ENCODE measurements around the gene PIGL. TPM values are rescaled to one million over a fixed set of nuclear protein-coding genes. Genes with fewer than 3 reads are reported as not detected.
"Not testable (repeated sequence)": the region's sequence is repeated elsewhere in the genome, so short reads cannot be mapped to it uniquely, and the experiment has no call there.

Gene PIGL
- total RNA-seq, 2 donors from 2014 or later: 41.1 to 57.0 TPM

DNA sequence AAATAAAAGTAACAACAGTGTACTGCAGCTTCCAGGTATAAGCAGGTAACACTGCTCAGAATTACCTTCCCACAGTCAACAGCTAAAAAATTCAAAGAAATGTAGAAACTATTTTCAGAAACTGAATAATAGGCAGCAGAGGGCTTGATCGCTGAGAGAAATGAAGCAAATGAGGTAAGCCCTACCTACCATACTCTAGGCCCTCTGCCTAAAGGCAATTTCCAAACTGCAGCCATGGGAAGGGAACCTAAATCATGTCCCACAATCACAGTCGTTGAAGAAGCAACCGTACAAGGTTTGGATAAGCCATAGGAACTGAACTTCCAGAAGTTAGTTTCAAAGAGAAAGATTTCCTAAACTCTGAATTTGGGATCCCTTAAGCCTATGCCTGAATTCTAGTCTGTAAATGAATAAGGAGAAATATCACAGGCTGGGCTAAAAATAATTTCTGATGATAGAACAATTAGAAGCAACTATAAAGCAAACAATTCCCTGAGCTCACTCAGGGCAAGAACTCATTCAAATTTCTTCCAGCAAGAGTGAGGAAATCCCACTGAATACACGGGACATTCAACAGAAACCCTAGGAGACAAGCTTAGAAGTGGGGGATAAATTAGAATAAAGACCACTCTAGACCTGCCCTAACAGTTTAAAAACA is 26.2 kb upstream of the PIGL start:
- Histone ChIP-seq H3K27me3 (ENCODE audit: control insufficient read depth, insufficient read depth, low read length, poor library complexity, severe bottlenecking) (no peaks in the 10 kb centered on the region), H3K4me1 (ENCODE audit: control insufficient read depth, insufficient read depth, low read length) (no peaks in the 10 kb centered on the region), H3K9ac (ENCODE audit: extremely low read depth, low read length, poor library complexity, severe bottlenecking) (no peak overlapping the region), H3K9me3 (ENCODE audit: control insufficient read depth, low read length) (no peaks in the 10 kb centered on the region), H3K4me3 (ENCODE audit: low read length) (no peak overlapping the region), H3K36me3 (ENCODE audit: control insufficient read depth, insufficient read depth, low read length) (peaks cover 78% of the 10 kb centered on the region), H3K27ac (ENCODE audit: low read depth, low read length) (no peak overlapping the region)
- Mint-ChIP-seq H3K36me3 (ENCODE audit: low read depth) (peaks cover 54% of the 10 kb centered on the region), H3K27ac (no peak overlapping the region), H3K27me3 (ENCODE audit: insufficient read depth) (no peaks in the 10 kb centered on the region), H3K4me3 (no peak overlapping the region), H3K4me1 (no peaks in the 10 kb centered on the region), H3K9me3 (no peaks in the 10 kb centered on the region)
- TF ChIP-seq, protein P1, sequence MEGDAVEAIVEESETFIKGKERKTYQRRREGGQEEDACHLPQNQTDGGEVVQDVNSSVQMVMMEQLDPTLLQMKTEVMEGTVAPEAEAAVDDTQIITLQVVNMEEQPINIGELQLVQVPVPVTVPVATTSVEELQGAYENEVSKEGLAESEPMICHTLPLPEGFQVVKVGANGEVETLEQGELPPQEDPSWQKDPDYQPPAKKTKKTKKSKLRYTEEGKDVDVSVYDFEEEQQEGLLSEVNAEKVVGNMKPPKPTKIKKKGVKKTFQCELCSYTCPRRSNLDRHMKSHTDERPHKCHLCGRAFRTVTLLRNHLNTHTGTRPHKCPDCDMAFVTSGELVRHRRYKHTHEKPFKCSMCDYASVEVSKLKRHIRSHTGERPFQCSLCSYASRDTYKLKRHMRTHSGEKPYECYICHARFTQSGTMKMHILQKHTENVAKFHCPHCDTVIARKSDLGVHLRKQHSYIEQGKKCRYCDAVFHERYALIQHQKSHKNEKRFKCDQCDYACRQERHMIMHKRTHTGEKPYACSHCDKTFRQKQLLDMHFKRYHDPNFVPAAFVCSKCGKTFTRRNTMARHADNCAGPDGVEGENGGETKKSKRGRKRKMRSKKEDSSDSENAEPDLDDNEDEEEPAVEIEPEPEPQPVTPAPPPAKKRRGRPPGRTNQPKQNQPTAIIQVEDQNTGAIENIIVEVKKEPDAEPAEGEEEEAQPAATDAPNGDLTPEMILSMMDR (conservative IDR thresholded peaks at IDR 0.05): no peak
- WGBS, 2 experiments (ENCODE audit: insufficient coverage in 1 of 2, insufficient read length in 1 of 2): 96 to 97% methylated on average over 4 of the region's 4 CpGs
- DNase-seq: no peak

DNA sequence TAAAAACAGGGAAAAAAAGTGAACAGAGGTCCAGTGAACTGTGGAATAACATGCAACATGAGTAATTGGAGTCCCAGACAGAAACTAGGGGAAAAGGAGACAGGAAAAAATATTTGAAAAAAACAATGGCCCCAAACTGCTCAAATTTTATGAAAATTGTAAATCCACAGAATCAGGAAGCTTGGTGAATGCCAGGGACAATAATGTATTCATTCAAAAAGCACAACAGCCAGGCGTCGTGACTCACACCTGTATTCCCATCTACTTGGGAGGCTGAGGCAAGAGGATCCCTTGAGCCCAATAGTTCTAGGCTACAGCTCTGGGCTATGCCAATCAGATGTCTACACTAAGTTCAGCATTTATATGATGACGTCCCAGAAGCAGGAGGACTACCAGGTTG is 25.4 kb upstream of the PIGL start:
- DNase-seq: no peak
- no peaks in the 10 kb centered on the region for H3K9me3 Mint-ChIP-seq
- H3K4me1 Mint-ChIP-seq: no peaks in the 10 kb centered on the region
- no peak overlapping the region for H3K4me3 Mint-ChIP-seq
- no peaks in the 10 kb centered on the region for H3K27me3 ChIP-seq (ENCODE audit: control insufficient read depth, insufficient read depth, low read length, poor library complexity, severe bottlenecking)
- H3K27me3 Mint-ChIP-seq (ENCODE audit: insufficient read depth): no peaks in the 10 kb centered on the region
- no peak overlapping the region for H3K9ac ChIP-seq (ENCODE audit: extremely low read depth, low read length, poor library complexity, severe bottlenecking)
- no peak overlapping the region for H3K27ac Mint-ChIP-seq
- peaks cover 70% of the 10 kb centered on the region for H3K36me3 ChIP-seq (ENCODE audit: control insufficient read depth, insufficient read depth, low read length)
- H3K36me3 Mint-ChIP-seq (ENCODE audit: low read depth): peaks cover 48% of the 10 kb centered on the region
- H3K4me3 ChIP-seq (ENCODE audit: low read length): no peak overlapping the region
- H3K9me3 ChIP-seq (ENCODE audit: control insufficient read depth, low read length): no peaks in the 10 kb centered on the region
- no peak overlapping the region for H3K27ac ChIP-seq (ENCODE audit: low read depth, low read length)
- no peaks in the 10 kb centered on the region for H3K4me1 ChIP-seq (ENCODE audit: control insufficient read depth, insufficient read depth, low read length)
- WGBS, 2 experiments (ENCODE audit: insufficient coverage in 1 of 2, insufficient read length in 1 of 2): 80 to 93% methylated on average over 2 to 3 of the region's 3 CpGs
- TF ChIP-seq, protein P1 (conservative IDR thresholded peaks at IDR 0.05): no peak

DNA sequence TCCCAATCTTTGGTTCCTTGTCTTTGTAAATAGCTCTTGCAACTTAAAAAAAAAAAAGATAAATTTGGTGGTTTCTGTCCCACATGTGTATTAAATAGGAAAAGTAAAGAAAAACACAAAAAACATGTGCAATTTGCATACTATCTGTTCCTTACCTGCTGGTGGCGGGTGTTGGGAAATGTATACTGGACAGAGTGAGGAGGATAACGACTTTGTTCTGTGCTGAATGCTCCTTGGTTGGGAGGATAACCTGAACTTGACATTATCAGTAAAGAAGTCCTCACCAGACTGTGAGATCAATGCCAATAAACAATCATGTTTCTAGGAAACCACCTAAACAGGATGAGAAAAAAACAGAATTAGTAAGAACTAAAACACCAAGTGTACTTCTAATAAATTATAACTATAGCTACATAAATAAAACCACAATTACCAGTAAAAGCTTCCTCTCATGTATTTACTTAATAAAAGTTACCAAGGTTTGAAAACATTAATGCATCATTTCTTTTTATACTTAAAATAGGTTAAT is 22.6 kb upstream of the PIGL start:
- peaks cover 62% of the 10 kb centered on the region for H3K36me3 Mint-ChIP-seq (ENCODE audit: low read depth)
- H3K9me3 Mint-ChIP-seq; H3K4me1 Mint-ChIP-seq; DNase-seq; H3K27me3 ChIP-seq (ENCODE audit: control insufficient read depth, insufficient read depth, low read length, poor library complexity, severe bottlenecking); H3K4me3 ChIP-seq (ENCODE audit: low read length); H3K9ac ChIP-seq (ENCODE audit: extremely low read depth, low read length, poor library complexity, severe bottlenecking); H3K27ac ChIP-seq (ENCODE audit: low read depth, low read length); H3K4me3 Mint-ChIP-seq; H3K4me1 ChIP-seq (ENCODE audit: control insufficient read depth, insufficient read depth, low read length); H3K27ac Mint-ChIP-seq; H3K9me3 ChIP-seq (ENCODE audit: control insufficient read depth, low read length); H3K27me3 Mint-ChIP-seq (ENCODE audit: insufficient read depth): not testable (repeated sequence)
- WGBS, 2 experiments (ENCODE audit: insufficient coverage in 1 of 2, insufficient read length in 1 of 2): 89 to 100% methylated on average over 1 to 2 of the region's 2 CpGs
- peaks cover 51% of the 10 kb centered on the region for H3K36me3 ChIP-seq (ENCODE audit: control insufficient read depth, insufficient read depth, low read length)

Data from endodermal cell (in vitro differentiated cells).